IMR-90 (cell line): ENCODE results near the gene CACNB3. TPM values are rescaled to one million over a fixed set of nuclear protein-coding genes. Genes with fewer than 3 reads are reported as not detected.

ENCODE experiments used
- ATAC-seq: fragments of 200-7000 bp; cut with Tn5 transposase; 2 replicates; pipeline ENCODE4 v1.9.1; 2020; ENCODE audit warnings: low read depth, mild to moderate bottlenecking, moderate library complexity
- BruUV-seq: library from RNA; stranded (reverse); fragments of 400-500 nt; replicated peaks from 2 replicates; lab custom pipeline; 2021; lab: Mats Ljungman, UMichigan
- CTCF ChIA-PET: fragments of 300-600 bp; formaldehyde crosslinking; extraction: SDS; loops from one replicate; lab custom pipeline; 2021; ENCODE audit warnings: antibody characterized with exemption; lab: Yijun Ruan, JAX
- POLR2A ChIA-PET: fragments of 300-600 bp; sonication (Branson Sonifier 250); formaldehyde crosslinking; loops from one replicate; lab custom pipeline; 2022; ENCODE audit warnings: antibody characterized with exemption; ENCODE audit not compliant: unreplicated experiment; lab: Charles Lee
- DNase-seq: peaks from one replicate; pipeline ENCODE4 v3.0.0; 2013
- H2AFZ ChIP-seq: replicated peaks from 2 replicates; pipeline ENCODE3; 2013; ENCODE audit warnings: low read length, mild to moderate bottlenecking; ENCODE audit not compliant: poor library complexity
- H2AK5ac ChIP-seq: 2 replicates; pipeline ENCODE4 v1.6.1; 2013; ENCODE audit warnings: low read depth, low read length, inconsistent platforms
- H2AK9ac ChIP-seq: replicated peaks from 2 replicates; pipeline ENCODE3; 2013; ENCODE audit warnings: mild to moderate bottlenecking, low read depth, low read length, moderate library complexity; ENCODE audit not compliant: poor library complexity
- H2BK120ac ChIP-seq: 2 replicates; pipeline ENCODE4 v1.6.1; 2013; ENCODE audit warnings: low read depth, low read length, inconsistent platforms
- H2BK15ac ChIP-seq: 3 replicates; pipeline ENCODE4 v1.6.1; 2013; ENCODE audit warnings: low read depth, low read length, inconsistent platforms
- H2BK20ac ChIP-seq: 2 replicates; pipeline ENCODE4 v1.6.1; 2013; ENCODE audit warnings: low read depth, mild to moderate bottlenecking, inconsistent platforms, low read length, moderate library complexity
- H2BK5ac ChIP-seq: 2 replicates; pipeline ENCODE4 v1.6.1; 2013; ENCODE audit warnings: mild to moderate bottlenecking, low read depth, low read length, inconsistent platforms; ENCODE audit not compliant: poor library complexity, severe bottlenecking
- H3K14ac ChIP-seq: replicated peaks from 2 replicates; pipeline ENCODE4 v1.6.1; 2013; ENCODE audit warnings: low read depth, low read length, inconsistent platforms
- H3K18ac ChIP-seq: 2 replicates; pipeline ENCODE4 v1.6.1; 2013; ENCODE audit warnings: low read depth, low read length, control low read depth
- H3K23ac ChIP-seq: 2 replicates; pipeline ENCODE4 v1.6.1; 2013; ENCODE audit warnings: low read depth, low read length, inconsistent platforms
- H3K27ac ChIP-seq: 2 replicates; pipeline ENCODE4 v1.5.1; 2013; ENCODE audit warnings: mild to moderate bottlenecking, control low read depth, low read length; ENCODE audit not compliant: insufficient read depth
- H3K27me3 ChIP-seq: 2 replicates; pipeline ENCODE4 v1.6.1; 2013; ENCODE audit warnings: low read length; ENCODE audit not compliant: control insufficient read depth, insufficient read depth
- H3K36me3 ChIP-seq: 2 replicates; pipeline ENCODE4 v1.6.1; 2013; ENCODE audit warnings: low read length, mixed read lengths; ENCODE audit not compliant: control insufficient read depth, insufficient read depth
- H3K4ac ChIP-seq: 2 replicates; pipeline ENCODE4 v1.6.1; 2013; ENCODE audit warnings: low read depth, low read length, inconsistent platforms
- H3K4me1 ChIP-seq: 2 replicates; pipeline ENCODE4 v1.6.1; 2013; ENCODE audit warnings: low read length, mixed read lengths; ENCODE audit not compliant: control insufficient read depth, insufficient read depth
- H3K4me2 ChIP-seq: 2 replicates; pipeline ENCODE4 v1.6.1; 2013; ENCODE audit warnings: low read depth, mild to moderate bottlenecking, control low read depth, low read length, moderate library complexity
- H3K4me3 ChIP-seq: 2 replicates; pipeline ENCODE4 v1.5.1; 2013; ENCODE audit warnings: low read depth, mild to moderate bottlenecking, control low read depth, low read length, moderate library complexity; ENCODE audit not compliant: insufficient read depth
- H3K56ac ChIP-seq: 2 replicates; pipeline ENCODE4 v1.6.1; 2013; ENCODE audit warnings: low read length, inconsistent platforms; ENCODE audit not compliant: insufficient read depth; ENCODE audit errors: extremely low read depth
- H3K79me1 ChIP-seq, 2 experiments: 2 replicates each; pipeline ENCODE4 v1.6.1; 2013; ENCODE audit warnings: low read length in 2 of 2, inconsistent platforms in 1 of 2, low read depth in 1 of 2
- H3K9ac ChIP-seq: 2 replicates; pipeline ENCODE4 v1.6.1; 2013; ENCODE audit warnings: low read depth, low read length, control low read depth
- H3K9me1 ChIP-seq: 2 replicates; pipeline ENCODE4 v1.6.1; 2013; ENCODE audit warnings: low read length, inconsistent platforms; ENCODE audit not compliant: insufficient read depth
- H3K9me3 ChIP-seq: 2 replicates; pipeline ENCODE4 v1.6.1; 2013; ENCODE audit warnings: low read length; ENCODE audit not compliant: control insufficient read depth, insufficient read depth
- H4K20me1 ChIP-seq: 2 replicates; pipeline ENCODE4 v1.6.1; 2013; ENCODE audit warnings: low read length, inconsistent platforms; ENCODE audit not compliant: insufficient read depth
- H4K5ac ChIP-seq: 2 replicates; pipeline ENCODE4 v1.6.1; 2013; ENCODE audit warnings: mild to moderate bottlenecking, low read depth, low read length, control low read depth
- H4K8ac ChIP-seq, 2 experiments: 2 replicates each; pipeline ENCODE4 v1.6.1; 2013; ENCODE audit warnings: low read depth in 2 of 2, low read length in 2 of 2, control low read depth in 1 of 2, inconsistent platforms in 1 of 2
- H4K91ac ChIP-seq: 2 replicates; pipeline ENCODE4 v1.6.1; 2013; ENCODE audit warnings: low read depth, low read length, inconsistent platforms; ENCODE audit not compliant: insufficient read depth
- BHLHE40 ChIP-seq: fragments of 150-350 bp; IDR thresholded peaks from 2 replicates; pipeline ENCODE4 v1.6.1; 2016; ENCODE audit warnings: mild to moderate bottlenecking, low read depth, low read length
- CEBPB ChIP-seq: IDR thresholded peaks from 2 replicates; pipeline ENCODE4 v1.6.1; 2012; ENCODE audit warnings: low read depth, low read length, improper control_type of control experiment
- CHD1 ChIP-seq: IDR thresholded peaks from 2 replicates; pipeline ENCODE4 v1.6.1; 2012; ENCODE audit warnings: low read depth, low read length, improper control_type of control experiment
- FOS ChIP-seq: fragments of 150-350 bp; IDR thresholded peaks from 2 replicates; pipeline ENCODE4 v1.6.1; 2016; ENCODE audit warnings: low read depth, low read length
- MAFK ChIP-seq: IDR thresholded peaks from 2 replicates; pipeline ENCODE4 v1.6.1; 2012; ENCODE audit warnings: low read depth, low read length, improper control_type of control experiment
- MAZ ChIP-seq: IDR thresholded peaks from 2 replicates; pipeline ENCODE4 v1.6.1; 2012; ENCODE audit warnings: low read depth, mild to moderate bottlenecking, low read length, improper control_type of control experiment, moderate library complexity, borderline replicate concordance
- MXI1 ChIP-seq: IDR thresholded peaks from 2 replicates; pipeline ENCODE4 v1.6.1; 2012; ENCODE audit warnings: low read depth, mild to moderate bottlenecking, low read length, moderate library complexity, borderline replicate concordance
- NFE2L2 ChIP-seq: fragments of 150-350 bp; IDR thresholded peaks from 2 replicates; pipeline ENCODE4 v1.6.1; 2016; ENCODE audit warnings: low read depth, mild to moderate bottlenecking, low read length
- POLR2A ChIP-seq: IDR thresholded peaks from 2 replicates; pipeline ENCODE4 v1.6.1; 2012; ENCODE audit warnings: mild to moderate bottlenecking, low read depth, low read length
- RAD21 ChIP-seq: IDR thresholded peaks from 2 replicates; pipeline ENCODE4 v1.6.1; 2012; ENCODE audit warnings: low read length, improper control_type of control experiment
- RCOR1 ChIP-seq: IDR thresholded peaks from 2 replicates; pipeline ENCODE4 v1.6.1; 2012; ENCODE audit warnings: mild to moderate bottlenecking, low read length, improper control_type of control experiment; ENCODE audit not compliant: insufficient replicate concordance
- RFX5 ChIP-seq: IDR thresholded peaks from 2 replicates; pipeline ENCODE4 v1.8.0; 2012; ENCODE audit warnings: low read depth, mild to moderate bottlenecking, low read length, moderate library complexity
- SMC3 ChIP-seq: fragments of 150-350 bp; IDR thresholded peaks from 2 replicates; pipeline ENCODE4 v1.6.1; 2016; ENCODE audit warnings: low read depth, mild to moderate bottlenecking, antibody characterized with exemption, low read length, moderate library complexity
- WGBS, 2 experiments: methylation state at CpG; one replicate each; pipeline versions ENCODE4 v1.1.5 to v1.1.7; 2013; ENCODE audit warnings: missing lambda C conversion rate in 2 of 2; ENCODE audit not compliant: insufficient read length in 1 of 2; ENCODE audit errors: extremely low coverage in 2 of 2; 5-methylcytosine and 5-hydroxymethylcytosine counted together
- dilution Hi-C: fragments of 300-500 bp; cut with HindIII; formaldehyde crosslinking; loops from one replicate; pipeline ENCODE4 v1.14.3; 2018; ENCODE audit warnings: low sequenced_read_pairs; ENCODE audit not compliant: unreplicated experiment
- in situ Hi-C: fragments of 300-500 bp; cut with MboI; formaldehyde crosslinking; loops from 3 replicates; pipeline ENCODE4 v1.14.3; 2019; ENCODE audit warnings: low sequenced_read_pairs, inconsistent platforms, mixed read lengths
- intact Hi-C: fragments of 100-400 bp; cut with micrococcal nuclease; formaldehyde crosslinking; loops from 2 replicates; pipeline ENCODE4 v1.10.0; 2022
- polyA plus RNA-seq, 3 experiments: library from polyadenylated mRNA; depleted of rRNA; stranded (reverse); fragments of >200 nt; gene quantifications; 2 replicates each; pipeline ENCODE4 v1.2.3, GENCODE V29; 2012; ENCODE audit warnings: low replicate concordance in 1 of 3
- total RNA-seq: library from RNA; depleted of rRNA; stranded (reverse); fragments of >200 nt; gene quantifications from 2 replicates; pipeline ENCODE4 v1.2.3, GENCODE V29; 2012
- TF ChIP-seq, protein P1 (sequence below): conservative IDR thresholded peaks from 2 replicates; pipeline ENCODE4 v1.5.1; 2012; ENCODE audit warnings: mild to moderate bottlenecking, low read depth, low read length, improper control_type of control experiment
- TF ChIP-seq, protein P2 (sequence below): fragments of 150-350 bp; IDR thresholded peaks from 2 replicates; pipeline ENCODE4 v1.6.1; 2017; ENCODE audit warnings: mild to moderate bottlenecking, antibody characterized with exemption, low read length, low read depth
- TF ChIP-seq, protein P3 (sequence below): fragments of 150-350 bp; IDR thresholded peaks from 2 replicates; pipeline ENCODE4 v1.6.1; 2016; ENCODE audit warnings: low read depth, mild to moderate bottlenecking, low read length, moderate library complexity, borderline replicate concordance

CACNB3 gene
- total and polyA plus RNA-seq, 2 of the 4 experiments (the other 2 are of a cell fraction) = 18.1 to 45.1 TPM

DNA sequence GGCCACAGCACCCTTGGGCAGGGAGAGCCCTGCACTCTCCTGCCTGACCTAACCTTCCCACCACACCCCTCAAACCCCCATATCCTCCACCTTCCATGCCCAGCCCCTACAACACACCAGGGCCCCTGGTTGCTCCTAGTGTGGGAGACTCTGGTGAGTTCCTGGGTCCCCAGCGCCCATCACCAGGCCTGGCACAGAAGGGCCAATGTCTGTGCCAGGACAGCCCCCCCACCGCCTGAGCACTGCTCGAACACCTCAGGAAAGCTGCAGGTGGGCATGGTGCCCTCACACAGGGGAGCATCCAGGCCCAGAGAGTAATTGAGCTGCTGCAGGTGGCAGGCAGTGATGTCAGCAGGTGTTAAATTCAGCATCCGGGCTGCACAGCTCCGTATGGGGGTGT is 44.6 kb upstream of the CACNB3 start:
- no peaks in the 10 kb centered on the region; the same call in 1 of the 2 replicates for H3K9me1 ChIP-seq
- no peaks in the 10 kb centered on the region for H3K27me3 ChIP-seq
- no peak overlapping the region for H4K5ac ChIP-seq
- H3K4ac ChIP-seq = no peak overlapping the region
- no peak overlapping the region for H3K27ac ChIP-seq
- no peak overlapping the region for H2BK120ac ChIP-seq
- no peak for DNase-seq
- H3K18ac ChIP-seq = no peak overlapping the region
- intact Hi-C loops (no loop called here), dilution Hi-C loops (no loop called here), in situ Hi-C loops (no loop called here)
- no peak overlapping the region for H2AK5ac ChIP-seq
- H2BK15ac ChIP-seq = no peak overlapping the region
- no peak overlapping the region for H2BK20ac ChIP-seq
- no peak overlapping the region for H3K14ac ChIP-seq
- H3K4me1 ChIP-seq = no peaks in the 10 kb centered on the region
- no peak overlapping the region for H4K91ac ChIP-seq
- BruUV-seq = no TSS peak
- 92% methylated on average over 2 of the region's 5 CpGs; no CpG with 5 or more reads in 1 of the 2 experiments for WGBS, 2 experiments
- no peak overlapping the region for H3K4me2 ChIP-seq
- no peaks in the 10 kb centered on the region for H3K9me3 ChIP-seq
- POLR2A ChIA-PET = no interaction called here
- no peak overlapping the region for H3K23ac ChIP-seq
- no peak overlapping the region for H4K8ac ChIP-seq
- H3K36me3 ChIP-seq = peaks cover 74% of the 10 kb centered on the region
- no peaks in the 10 kb centered on the region for H4K20me1 ChIP-seq
- no peak overlapping the region for H2AK9ac ChIP-seq
- CTCF ChIA-PET = no interaction called here
- no peak overlapping the region for H3K4me3 ChIP-seq
- no peak for ATAC-seq
- no peak for TF ChIP-seq MAFK
- TF ChIP-seq, protein P1, sequence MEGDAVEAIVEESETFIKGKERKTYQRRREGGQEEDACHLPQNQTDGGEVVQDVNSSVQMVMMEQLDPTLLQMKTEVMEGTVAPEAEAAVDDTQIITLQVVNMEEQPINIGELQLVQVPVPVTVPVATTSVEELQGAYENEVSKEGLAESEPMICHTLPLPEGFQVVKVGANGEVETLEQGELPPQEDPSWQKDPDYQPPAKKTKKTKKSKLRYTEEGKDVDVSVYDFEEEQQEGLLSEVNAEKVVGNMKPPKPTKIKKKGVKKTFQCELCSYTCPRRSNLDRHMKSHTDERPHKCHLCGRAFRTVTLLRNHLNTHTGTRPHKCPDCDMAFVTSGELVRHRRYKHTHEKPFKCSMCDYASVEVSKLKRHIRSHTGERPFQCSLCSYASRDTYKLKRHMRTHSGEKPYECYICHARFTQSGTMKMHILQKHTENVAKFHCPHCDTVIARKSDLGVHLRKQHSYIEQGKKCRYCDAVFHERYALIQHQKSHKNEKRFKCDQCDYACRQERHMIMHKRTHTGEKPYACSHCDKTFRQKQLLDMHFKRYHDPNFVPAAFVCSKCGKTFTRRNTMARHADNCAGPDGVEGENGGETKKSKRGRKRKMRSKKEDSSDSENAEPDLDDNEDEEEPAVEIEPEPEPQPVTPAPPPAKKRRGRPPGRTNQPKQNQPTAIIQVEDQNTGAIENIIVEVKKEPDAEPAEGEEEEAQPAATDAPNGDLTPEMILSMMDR = no peak
- TF ChIP-seq, protein P2, sequence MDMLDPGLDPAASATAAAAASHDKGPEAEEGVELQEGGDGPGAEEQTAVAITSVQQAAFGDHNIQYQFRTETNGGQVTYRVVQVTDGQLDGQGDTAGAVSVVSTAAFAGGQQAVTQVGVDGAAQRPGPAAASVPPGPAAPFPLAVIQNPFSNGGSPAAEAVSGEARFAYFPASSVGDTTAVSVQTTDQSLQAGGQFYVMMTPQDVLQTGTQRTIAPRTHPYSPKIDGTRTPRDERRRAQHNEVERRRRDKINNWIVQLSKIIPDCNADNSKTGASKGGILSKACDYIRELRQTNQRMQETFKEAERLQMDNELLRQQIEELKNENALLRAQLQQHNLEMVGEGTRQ = no peak
- no peak for TF ChIP-seq POLR2A
- TF ChIP-seq RFX5 = no peak
- no peak for TF ChIP-seq RCOR1
- TF ChIP-seq CEBPB = no peak
- TF ChIP-seq FOS = no peak
- TF ChIP-seq CHD1 = no peak
- TF ChIP-seq, protein P3, sequence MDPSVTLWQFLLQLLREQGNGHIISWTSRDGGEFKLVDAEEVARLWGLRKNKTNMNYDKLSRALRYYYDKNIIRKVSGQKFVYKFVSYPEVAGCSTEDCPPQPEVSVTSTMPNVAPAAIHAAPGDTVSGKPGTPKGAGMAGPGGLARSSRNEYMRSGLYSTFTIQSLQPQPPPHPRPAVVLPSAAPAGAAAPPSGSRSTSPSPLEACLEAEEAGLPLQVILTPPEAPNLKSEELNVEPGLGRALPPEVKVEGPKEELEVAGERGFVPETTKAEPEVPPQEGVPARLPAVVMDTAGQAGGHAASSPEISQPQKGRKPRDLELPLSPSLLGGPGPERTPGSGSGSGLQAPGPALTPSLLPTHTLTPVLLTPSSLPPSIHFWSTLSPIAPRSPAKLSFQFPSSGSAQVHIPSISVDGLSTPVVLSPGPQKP = no peak
- no peak for TF ChIP-seq RAD21
- TF ChIP-seq BHLHE40 = no peak
- no peak for TF ChIP-seq NFE2L2
- no peak for TF ChIP-seq MXI1
- TF ChIP-seq MAZ = no peak
- no peak for TF ChIP-seq SMC3
- no peak overlapping the region for H3K9ac ChIP-seq
- no peak overlapping the region for H3K56ac ChIP-seq
- H2BK5ac ChIP-seq = no peak overlapping the region
- H3K79me1 ChIP-seq = peaks cover 8 to 12% of the 10 kb centered on the region in 2 experiments
- H2AFZ ChIP-seq = no peak overlapping the region
